Stimulated activated CD8-positive, alpha-beta memory T cell treated with anti-CD3 and anti-CD28 coated beads, Interleukin-12 subunit alpha, Interleukin-12 subunit beta, amount 100 ng/mL, for 1 hour (primary cell): Measurements from ENCODE around the gene ATXN1.
"Not testable (repeated sequence)": the region's sequence is repeated elsewhere in the genome, so short reads cannot be mapped to it uniquely, and the experiment has no call there.

Source experiments
- DNase-seq: peaks from one replicate; pipeline ENCODE4 v3.0.0-alpha.2; 2020; ENCODE audit warnings: low read depth

Gene ATXN1

DNA sequence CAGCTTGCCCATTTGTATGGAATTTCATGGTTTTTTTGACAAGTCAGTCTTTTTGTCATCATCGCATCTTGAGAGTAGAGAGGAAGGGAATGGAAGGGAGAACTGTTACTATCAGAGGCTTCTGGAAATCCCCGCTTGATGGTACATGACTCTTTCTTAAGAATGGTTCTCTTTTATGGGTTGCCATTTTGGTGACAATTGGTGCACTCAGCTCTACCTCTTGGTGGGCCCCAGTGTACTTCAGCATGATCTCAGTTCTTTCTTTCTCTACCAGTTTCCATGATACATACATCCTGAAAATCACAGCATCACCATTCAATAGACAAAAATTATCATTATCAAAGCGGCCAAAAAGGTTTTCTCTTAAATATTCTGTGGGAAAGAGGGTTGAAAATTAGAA, 147.1 kb downstream of the ATXN1 start:
- not testable (repeated sequence) for DNase-seq

DNA sequence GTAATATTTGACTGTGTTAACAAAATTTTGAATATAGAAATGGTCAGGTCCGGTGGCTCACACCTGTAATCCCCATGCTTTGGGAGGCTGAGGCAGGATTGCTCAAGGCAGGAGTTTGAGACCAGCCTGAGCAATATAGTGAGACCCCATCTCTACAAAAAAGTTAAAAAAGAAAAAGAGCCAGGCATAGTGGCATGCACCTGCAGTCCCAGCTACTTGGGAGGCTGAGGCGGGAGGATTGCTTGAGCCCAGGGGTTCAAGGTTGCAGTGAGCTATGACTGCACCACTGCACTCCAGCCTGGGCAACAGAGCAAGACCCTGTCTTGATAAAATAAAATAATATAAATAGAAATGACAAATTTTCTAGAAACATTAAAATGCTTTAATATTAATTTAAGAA, 147.8 kb downstream of the ATXN1 start:
- DNase-seq, result not testable (repeated sequence)

DNA sequence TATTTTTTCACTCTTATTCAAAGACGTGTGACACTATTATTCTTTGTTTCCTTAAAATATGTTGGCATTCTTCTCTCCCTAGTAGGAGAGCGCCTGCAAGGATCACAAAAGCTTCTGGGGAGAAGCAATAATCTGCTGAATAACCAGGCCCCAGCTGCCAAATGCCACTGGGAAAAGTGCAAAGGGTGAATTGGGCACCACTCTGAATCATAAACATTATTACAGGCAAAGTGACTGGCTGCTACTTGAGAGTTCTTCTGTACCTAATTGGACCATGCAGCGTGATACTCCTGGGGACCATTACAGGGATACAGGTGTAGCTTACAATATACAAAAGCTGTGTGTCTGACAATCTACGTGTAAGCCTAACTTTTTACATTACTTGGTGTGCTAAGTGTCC, 152.8 kb downstream of the ATXN1 start:
- no peak for DNase-seq

DNA sequence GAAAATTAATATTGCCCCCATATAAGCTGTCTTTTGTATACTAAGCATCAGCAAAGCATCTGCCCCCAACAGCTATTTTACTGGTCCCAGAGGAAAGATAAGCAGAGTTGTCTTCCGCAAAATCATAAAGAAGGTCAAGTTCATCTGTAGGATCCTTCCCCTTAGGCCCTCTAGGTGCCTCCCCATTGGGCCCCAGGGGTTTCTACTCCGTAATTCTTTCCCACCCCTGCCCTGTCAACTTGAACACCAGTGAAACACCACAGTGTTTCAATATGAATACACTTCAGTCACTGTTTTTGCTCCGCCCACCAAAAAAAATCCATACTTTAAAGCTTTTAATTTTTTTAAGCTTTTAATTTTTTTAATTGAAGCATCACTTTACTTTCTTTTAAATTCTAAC, 159.2 kb downstream of the ATXN1 start:
- DNase-seq, result no peak

DNA sequence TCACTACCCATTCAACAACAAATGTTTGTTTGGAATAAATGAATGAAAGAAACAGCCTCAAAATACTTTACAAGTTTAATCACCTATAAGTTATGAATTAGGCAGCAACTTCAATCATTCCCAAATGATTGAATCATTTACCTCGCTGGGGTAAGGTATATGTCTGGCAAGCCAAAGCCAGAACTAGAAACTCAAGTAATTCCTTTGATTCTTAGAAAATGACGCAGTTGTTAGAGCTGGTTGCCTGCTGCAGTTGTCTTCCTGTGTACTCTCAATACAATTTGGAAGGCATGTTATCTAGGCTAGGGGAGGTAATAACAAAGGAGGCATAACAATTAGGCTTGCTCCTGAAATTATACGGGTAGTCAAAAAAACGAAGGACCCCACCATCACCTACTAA, 160.6 kb downstream of the ATXN1 start:
- DNase-seq, result no peak

DNA sequence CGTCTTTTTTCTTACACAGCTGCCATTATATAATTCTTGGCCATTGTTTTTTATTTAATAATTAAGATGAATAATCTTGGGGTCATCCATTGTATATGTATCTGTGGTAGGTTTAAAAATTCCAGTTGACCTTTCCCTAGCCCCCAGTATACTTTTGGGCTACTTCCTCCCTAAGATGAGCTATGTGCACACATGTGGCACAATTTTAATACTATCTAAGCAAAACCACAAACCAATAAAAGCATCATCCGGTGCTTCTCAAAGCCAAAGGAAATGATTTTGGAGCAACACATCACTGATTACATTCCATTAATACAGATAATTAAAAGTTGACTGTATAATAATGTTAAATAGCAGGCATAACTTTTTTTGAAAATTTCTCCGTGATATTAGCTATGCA, 161.2 kb downstream of the ATXN1 start:
- DNase-seq, result no peak

DNA sequence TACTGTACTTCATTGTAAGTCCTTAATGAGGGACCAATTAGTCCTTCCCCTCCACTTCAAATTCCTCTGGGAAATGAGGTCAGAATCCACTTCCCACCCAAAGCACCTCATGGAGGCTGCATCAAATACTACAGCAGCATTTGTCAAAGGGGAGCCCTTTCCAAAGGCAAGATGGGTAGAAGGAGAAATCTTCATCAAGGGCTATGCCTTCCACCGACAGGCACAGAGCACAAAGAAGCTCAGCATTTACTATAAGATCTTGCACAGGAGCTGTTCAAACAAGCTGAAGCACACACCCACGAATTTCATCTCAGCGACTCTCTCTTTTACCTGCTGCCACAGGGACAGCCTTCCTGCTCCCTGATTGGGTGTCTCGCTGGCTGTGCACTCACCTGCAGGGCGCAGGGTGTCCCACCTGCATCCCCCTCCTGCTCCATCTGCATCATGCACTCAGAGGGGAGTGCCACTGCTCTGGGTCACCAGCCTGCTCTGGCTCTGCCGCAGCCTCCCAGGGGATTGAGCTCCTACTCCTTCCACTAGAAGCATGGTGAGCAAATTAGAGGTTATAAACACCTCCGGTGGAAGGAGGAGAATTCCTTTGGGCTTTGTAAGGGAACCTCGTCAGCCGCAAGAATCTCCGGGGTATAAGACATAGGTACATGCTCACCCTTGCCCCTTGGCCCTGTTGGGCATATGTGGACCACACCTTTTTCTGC, 164.5 kb downstream of the ATXN1 start:
- DNase-seq, result no peak

DNA sequence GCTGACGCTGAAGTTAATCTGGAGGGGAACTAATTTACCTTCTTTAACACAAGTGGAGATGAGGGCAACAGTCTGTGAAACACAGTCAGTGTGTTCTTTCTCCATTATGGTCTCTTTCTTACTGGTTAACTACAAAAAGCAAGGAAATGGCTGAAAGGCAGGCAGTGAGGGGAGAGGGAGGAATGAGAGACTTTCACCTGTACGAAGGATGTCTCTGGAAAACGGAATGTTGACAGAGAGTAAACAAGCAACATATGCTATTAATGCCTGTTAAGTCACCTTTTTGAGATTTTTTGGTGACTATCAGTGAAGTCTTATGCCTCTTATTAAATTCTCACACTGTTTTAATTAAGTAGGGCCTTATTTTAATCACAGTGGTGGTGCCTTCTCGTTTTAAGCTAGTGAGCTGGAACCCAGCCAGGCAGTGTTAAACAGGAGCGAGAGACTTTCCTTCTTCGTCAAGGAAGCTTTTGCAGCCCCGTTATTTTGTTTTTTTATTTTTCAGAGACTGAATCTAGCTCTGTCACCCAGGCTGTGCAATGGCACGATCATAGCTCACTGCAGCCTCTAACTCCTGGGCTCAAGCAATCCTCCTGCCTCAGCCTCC, 165.6 kb downstream of the ATXN1 start:
- no peak for DNase-seq

DNA sequence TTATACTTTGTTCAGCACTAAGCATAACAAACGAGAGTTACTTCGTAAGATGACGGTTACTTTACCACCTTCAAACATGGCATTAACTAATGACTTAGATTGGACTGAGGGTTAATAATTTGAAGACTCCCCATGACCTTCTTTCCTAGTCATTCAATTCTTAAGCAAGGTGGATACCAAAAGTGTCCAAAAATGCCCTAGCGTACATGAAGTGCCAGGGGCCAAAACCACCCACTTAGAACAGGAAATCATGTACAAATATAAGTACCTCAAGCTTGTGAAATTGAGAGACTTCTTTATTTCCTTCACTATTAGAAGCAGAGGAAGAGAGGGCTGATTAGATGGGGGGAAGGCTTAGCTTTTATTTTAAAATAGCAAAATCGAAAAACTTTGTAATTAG, 166.4 kb downstream of the ATXN1 start:
- DNase-seq, result no peak

DNA sequence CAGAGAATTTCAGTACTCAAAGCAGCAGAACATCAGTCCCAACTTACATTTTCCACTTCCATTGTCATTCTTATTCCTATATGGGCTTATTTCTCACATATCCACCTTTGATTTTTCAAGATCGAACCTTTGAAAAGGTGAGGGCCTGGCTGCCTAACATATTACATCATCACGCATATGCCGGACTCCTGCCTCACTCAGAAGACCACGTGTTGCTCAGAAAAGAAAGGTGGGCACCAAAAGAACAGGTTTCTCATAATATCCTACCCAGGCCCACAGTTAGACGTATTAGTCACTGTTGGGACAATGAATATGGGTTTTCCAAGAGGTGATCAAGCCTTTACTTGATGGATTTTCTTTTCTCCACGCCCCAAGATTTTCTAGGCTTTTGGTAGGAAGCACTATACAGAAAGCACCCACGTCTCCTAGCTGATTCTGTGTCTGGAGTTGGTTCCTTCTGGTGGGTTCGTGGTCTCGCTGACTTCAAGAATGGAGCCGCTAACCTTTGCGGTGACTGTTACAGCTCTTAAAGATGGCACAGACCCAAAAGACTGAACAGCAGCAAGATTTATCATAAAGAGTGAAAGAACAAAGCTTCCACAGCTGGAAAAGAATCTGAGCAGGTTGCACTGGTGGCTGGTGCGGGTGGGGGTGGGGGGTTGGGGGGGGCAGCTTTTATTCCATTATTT, 168.9 kb downstream of the ATXN1 start:
- no peak for DNase-seq

DNA sequence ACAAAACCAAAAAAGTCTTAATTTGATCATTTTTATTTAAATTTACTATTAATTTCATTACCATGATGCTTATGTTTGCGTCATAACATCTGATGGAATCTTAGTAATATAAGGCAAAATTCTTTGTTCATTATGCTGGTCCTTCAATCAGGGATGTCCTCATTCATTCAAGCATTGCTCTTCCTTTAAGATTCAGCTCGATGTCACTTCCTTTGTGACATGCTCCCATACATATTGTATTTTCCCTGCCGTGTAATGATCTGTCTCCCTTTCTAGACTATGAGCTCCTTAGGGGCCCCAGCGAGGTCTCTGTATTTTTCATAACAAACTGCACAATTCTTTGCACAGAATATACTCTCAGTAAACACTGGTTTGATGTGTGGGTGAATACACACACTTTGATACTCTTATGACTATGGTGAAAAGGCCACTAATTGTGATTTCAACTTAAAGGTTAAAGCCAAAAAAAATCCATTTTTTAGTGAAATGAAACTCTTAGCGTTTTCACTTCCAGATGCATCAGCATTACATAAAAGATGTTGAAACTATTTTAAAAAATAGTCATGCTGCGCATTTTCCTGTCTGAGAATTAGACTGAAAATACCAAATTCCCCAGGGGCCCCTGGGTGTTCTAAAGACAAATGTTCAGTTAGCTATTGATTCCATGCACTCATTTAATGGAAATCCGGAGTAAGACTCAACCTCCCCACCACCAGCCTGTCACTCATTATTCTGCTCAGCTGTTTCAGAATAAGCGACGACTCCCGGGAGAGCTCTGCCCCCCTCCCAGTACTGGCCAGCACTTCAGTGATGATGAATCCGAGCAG, 169.7 kb downstream of the ATXN1 start:
- no peak for DNase-seq

DNA sequence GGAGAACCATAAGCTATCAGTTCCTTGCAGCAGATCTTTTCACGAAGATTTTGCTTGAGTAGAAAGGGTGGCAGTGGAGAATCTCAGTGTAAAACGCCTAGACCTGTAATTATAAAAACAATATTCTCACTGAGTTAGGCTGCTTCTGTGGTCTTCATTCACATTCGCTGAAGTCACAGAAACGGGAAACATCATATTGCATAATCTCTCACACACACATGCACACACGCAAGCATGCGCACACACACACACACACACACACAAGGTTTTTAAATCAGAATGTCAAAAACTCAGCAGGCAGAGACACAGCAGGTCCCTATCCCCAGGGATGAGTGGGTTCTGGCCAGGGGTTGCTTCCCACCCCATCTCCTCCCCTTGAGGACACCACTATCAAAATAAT, 175.5 kb downstream of the ATXN1 start:
- no peak for DNase-seq

DNA sequence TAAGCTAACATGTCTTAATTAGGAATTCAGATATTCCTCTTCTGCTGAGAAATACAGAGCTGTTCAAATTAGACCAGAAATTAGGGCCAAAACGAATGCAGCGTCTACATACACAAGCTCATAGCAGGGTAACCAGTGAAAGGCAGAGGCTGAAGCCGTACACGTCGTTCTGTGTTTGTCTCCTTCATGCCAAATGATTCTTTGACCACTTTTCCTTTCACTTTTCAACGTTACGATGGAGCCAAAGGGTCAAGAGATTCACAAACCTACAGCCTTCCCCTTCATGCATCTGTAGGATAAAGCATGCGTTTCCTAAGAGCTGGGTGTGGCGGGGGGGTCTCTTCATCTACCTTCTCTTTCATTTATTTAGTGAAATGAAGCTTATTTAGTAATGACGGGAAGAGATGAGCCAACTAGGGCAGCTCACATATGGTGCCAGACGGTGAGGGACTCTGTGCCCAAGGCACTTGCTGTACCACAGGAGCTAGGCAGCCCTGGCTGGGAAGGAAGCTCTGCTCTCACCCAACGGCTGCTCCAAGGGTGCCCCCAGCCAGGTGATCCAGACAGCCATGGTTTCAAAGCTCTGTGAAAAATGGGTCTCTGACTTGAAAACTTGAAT, 178.0 kb downstream of the ATXN1 start:
- DNase-seq, result no peak

DNA sequence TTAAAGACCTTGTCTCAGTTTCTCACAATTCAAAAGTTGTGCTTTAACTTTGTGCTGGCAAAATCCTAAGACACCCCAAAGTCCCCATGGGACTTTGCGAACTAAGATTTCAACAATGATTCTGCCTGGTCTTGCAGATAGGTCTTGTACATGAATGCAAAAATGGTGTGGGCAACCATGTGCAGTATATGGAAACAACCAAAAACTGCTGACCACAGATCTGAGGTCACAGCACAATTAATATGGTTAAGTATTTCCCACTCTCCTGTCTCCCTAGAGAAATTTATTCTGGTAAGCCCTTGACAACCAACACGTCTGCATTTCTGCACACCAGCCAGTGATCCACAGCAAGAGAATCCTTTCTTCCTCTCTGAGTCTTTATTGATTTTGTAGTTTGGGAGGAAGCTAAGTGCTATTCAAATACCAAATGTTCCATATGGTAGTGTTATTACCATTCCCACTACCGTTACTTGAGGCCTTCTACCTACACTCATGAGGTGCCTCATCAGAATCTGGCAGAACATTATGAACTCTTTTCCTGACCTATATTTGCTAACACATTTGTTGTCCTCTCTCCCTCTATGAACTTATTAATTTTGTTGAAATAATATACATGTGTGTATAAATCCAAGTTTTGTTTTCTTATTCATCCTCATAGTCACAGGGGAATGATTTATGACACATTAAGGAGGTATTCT, 178.7 kb downstream of the ATXN1 start:
- no peak for DNase-seq

DNA sequence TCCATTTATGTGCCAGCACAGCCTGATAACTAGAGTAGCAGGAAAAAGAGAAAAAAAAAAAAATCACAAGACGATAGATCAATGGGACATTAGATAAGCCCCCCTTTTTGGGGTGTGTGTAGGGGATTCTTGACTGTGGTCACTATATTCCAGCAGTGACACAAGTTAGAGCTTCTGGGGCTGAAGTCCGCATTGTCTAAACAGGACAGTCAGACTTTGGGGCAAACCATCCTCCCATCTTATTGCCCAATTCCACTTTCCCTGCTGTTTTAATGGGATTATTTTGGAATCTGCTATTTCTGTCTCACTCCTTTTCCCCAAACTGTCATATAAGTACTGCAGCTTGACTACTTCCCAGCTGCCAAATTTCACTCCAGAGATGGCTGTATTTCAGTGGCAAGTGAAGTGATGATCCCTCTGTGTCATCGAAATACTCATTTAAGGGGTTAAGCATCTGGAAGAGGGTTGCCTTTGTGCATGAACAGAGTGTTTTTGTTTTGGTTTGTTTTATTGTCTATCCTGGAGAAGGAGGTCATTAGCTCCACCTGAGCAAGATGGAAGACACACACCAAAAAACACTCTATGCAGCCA, 182.5 kb downstream of the ATXN1 start:
- DNase-seq, result no peak

DNA sequence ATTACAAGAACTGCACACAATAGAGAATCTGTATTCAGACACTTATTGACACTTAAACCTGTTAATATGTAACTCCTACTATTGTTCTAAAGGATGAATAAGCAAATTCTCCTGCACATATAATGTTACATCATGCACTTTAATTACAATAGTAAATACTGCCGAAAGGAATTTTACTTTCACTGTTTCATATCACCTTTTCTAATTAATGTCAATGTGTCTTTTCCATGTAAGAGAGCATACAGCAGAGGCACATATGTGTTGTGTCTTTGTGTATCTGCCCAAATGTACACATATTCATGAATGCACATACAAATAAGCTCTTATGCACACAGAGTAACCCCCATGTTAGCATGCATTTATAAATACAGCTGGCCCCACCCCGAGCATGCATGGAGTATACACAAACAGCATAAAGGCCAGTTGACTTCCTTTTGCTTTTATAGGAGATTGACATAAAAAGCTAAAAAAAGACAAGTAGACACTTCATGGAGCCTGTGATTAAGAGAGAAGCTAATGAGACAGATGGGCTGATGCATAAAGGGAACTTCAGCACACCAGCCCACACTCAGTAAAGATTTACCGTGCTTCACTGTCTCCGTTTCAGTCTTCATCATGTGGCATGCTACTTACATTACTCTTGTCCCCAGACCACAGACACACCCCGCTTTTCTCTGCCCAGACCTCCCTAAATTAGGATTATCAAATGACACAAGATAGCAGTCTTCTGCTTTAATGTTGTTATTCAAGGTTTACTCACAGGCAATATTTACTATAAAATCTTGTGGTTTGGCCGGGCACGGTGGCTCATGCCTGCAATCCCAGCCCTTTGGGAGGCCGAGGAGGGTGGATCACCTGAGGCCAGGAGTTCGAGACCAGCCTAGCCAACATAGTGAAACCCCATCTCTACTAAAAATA, 184.6 kb downstream of the ATXN1 start:
- DNase-seq, result no peak

DNA sequence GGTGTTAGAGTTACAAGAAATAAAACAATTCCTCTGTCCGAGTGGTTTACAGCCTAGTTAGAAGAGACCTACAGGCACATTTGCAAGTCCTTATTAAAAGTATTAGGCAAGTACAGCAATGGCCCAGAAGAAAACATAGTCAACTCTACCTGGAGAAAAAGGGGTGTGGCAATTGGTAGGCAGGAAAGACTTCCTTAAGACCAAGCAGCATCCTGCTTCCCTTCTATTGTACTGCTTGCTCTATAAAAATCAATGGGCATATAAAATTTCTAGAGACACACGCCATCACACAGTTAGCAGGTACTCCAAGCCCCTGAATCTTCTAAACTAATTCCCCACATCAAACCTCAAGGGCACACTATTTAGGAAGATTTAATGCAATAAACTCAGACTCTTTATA, 185.6 kb downstream of the ATXN1 start:
- no peak for DNase-seq

DNA sequence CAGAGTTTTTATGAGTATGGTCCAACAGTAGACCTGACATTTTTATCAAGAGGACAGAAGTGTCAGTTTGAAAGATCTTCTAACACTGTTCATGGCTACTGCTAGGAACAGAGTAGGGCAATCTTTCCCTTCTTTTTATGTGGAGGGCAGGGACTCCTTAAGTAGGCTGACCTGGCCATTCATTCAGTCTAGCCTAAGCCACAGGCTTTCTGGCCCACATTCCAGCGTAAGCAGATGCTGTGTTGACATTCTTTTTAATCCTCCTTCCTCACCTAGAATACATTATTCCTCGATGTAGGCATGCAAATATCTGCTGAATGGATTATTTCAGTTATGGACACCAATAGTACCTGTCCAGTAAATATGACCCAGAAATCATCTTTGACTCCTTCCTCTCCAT, 188.3 kb downstream of the ATXN1 start:
- no peak for DNase-seq

DNA sequence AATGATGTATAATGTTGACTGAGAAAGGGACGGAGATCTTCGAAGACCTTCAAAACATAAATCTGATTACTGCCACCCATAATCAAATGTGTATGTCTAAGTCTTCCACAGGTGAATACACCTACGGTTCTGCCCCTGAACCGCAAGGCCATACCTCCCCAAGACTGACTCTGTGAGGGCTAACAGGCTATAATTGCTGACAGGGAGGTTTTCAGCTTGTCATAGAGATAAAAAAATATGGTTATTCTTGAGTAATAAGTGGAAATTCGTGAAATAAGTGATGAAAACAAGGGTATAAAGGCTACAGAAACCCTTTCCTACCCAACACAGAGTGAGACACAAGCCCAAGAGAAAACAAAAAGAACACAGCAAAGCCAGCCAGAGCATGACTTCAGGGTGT, 188.9 kb downstream of the ATXN1 start:
- DNase-seq, result no peak

DNA sequence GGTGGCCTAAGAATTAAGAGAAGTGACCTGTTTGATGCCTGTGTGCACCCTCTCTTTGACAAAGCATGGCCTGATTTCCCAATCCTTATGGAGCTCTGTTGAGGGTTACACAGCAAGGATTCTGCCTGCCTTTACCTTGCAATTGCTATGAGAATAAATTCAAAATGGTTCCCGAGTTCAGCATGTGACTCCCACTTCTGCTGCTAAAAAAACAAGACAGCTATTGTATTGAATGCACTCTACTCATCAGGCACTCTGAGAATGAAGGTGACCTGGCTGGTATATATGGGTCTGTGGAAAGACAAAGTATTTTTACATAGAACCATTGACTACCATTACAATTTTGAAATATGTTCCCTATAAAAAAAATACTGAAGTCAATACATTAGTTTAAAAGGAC, 190.3 kb downstream of the ATXN1 start:
- DNase-seq, result no peak
